GM12878 (cell line): ENCODE data around the gene VPS45. TPM values are rescaled to one million over a fixed set of nuclear protein-coding genes. Genes with fewer than 3 reads are reported as not detected.

Experiments
- ATAC-seq: fragments of 200-7000 bp; cut with Tn5 transposase; 3 replicates; pipeline ENCODE4 v1.9.1; 2020; ENCODE audit warnings: mild to moderate bottlenecking, moderate library complexity
- BruUV-seq: library from RNA; stranded (reverse); fragments of 400-500 nt; replicated peaks from 2 replicates; lab custom pipeline; 2021; lab: Mats Ljungman, UMichigan
- CTCF ChIA-PET: fragments of 300-600 bp; sonication (Branson Sonifier 250); formaldehyde crosslinking; extraction: SDS; loops from one replicate; lab custom pipeline; 2021; ENCODE audit warnings: inconsistent platforms; lab: Yijun Ruan, JAX
- POLR2A ChIA-PET: fragments of 350-600 bp; formaldehyde crosslinking; extraction: SDS; loops from one replicate; lab custom pipeline; 2021; ENCODE audit warnings: inconsistent platforms; lab: Charles Lee
- RAD21 ChIA-PET: fragments of 300-600 bp; sonication (Branson Sonifier 250); formaldehyde crosslinking; loops from one replicate; lab custom pipeline; 2023; ENCODE audit warnings: antibody characterized with exemption; ENCODE audit not compliant: unreplicated experiment; lab: Charles Lee
- SMC1A ChIA-PET: fragments of 300-600 bp; sonication (Branson Sonifier 250); formaldehyde crosslinking; loops from one replicate; lab custom pipeline; 2023; ENCODE audit not compliant: unreplicated experiment, uncharacterized antibody; lab: Charles Lee
- DNase-seq: peaks from one replicate; pipeline ENCODE4 v3.0.0-alpha.2; 2011; ENCODE audit warnings: low read depth, low spot score
- FAIRE-seq: peaks from 3 replicates; lab custom pipeline; 2011; peaks lifted over from hg19 to GRCh38; lab: Jason Lieb, UNC
- H2AFZ ChIP-seq: 2 replicates; pipeline ENCODE4 v1.6.0; 2011; ENCODE audit warnings: low read depth, low read length, control low read depth; ENCODE audit not compliant: control insufficient read depth
- H3K27ac ChIP-seq: 2 replicates; pipeline ENCODE4 v1.5.1; 2011; ENCODE audit warnings: control low read depth; ENCODE audit not compliant: control insufficient read depth, insufficient read depth
- H3K27me3 ChIP-seq, 2 experiments: replicated peaks in 1 of 2; 2 replicates each; pipeline versions ENCODE4 v1.6.0 to v1.6.1; 2011; ENCODE audit warnings: low read length in 1 of 2; ENCODE audit not compliant: control insufficient read depth in 2 of 2, insufficient read depth in 2 of 2
- H3K36me3 ChIP-seq, 2 experiments: 2 replicates each; pipeline ENCODE4 v1.5.1; 2011; ENCODE audit warnings: low read length in 1 of 2; ENCODE audit not compliant: control insufficient read depth in 2 of 2, insufficient read depth in 2 of 2
- H3K4me1 ChIP-seq: 2 replicates; pipeline ENCODE4 v1.6.1; 2011; ENCODE audit warnings: mild to moderate bottlenecking, low read length, moderate library complexity, mixed read lengths; ENCODE audit not compliant: control insufficient read depth, insufficient read depth
- H3K4me2 ChIP-seq: 2 replicates; pipeline ENCODE4 v1.6.0; 2011; ENCODE audit warnings: control low read depth; ENCODE audit not compliant: control insufficient read depth, insufficient read depth
- H3K4me3 ChIP-seq: fragments of 200-600 bp; sonication (generic); 2 replicates; pipeline ENCODE4 v1.5.1; 2016
- H3K79me2 ChIP-seq: 2 replicates; pipeline ENCODE4 v1.6.0; 2011; ENCODE audit warnings: low read length; ENCODE audit not compliant: control insufficient read depth, insufficient read depth
- H3K9ac ChIP-seq: 2 replicates; pipeline ENCODE4 v1.8.0; 2011; ENCODE audit warnings: low read length, control low read depth, mixed read lengths; ENCODE audit not compliant: control insufficient read depth, insufficient read depth
- H3K9me3 ChIP-seq: replicated peaks from 3 replicates; pipeline ENCODE4 v1.5.1; 2011; ENCODE audit warnings: mild to moderate bottlenecking, low read length; ENCODE audit not compliant: control insufficient read depth, insufficient read depth
- H4K20me1 ChIP-seq: 2 replicates; pipeline ENCODE4 v1.6.0; 2011; ENCODE audit not compliant: control insufficient read depth, insufficient read depth
- BCLAF1 ChIP-seq: fragments of 450-650 bp; IDR thresholded peaks from 2 replicates; pipeline ENCODE4 v1.6.1; 2017; ENCODE audit warnings: antibody characterized with exemption, mild to moderate bottlenecking, moderate library complexity
- NBN ChIP-seq: fragments of 450-650 bp; IDR thresholded peaks from 2 replicates; pipeline ENCODE4 v1.6.1; 2016
- NFYA ChIP-seq: IDR thresholded peaks from 2 replicates; pipeline ENCODE4 v1.6.1; 2011; ENCODE audit warnings: low read depth, mild to moderate bottlenecking, low read length, improper control_type of control experiment, borderline replicate concordance
- PAX8 ChIP-seq: fragments of 450-650 bp; IDR thresholded peaks from 2 replicates; pipeline ENCODE4 v1.6.1; 2017; ENCODE audit warnings: mild to moderate bottlenecking, moderate library complexity
- POLR2AphosphoS2 ChIP-seq: IDR thresholded peaks from 2 replicates; pipeline ENCODE4 v1.6.1; 2011; ENCODE audit warnings: low read depth, mild to moderate bottlenecking, low read length, improper control_type of control experiment, moderate library complexity
- SMAD5 ChIP-seq: IDR thresholded peaks from 2 replicates; pipeline ENCODE4 v1.6.1; 2016; ENCODE audit warnings: antibody characterized with exemption, low read depth
- SUPT20H ChIP-seq: IDR thresholded peaks from 2 replicates; pipeline ENCODE4 v1.6.1; 2011; ENCODE audit warnings: low read depth, mild to moderate bottlenecking, low read length, moderate library complexity, borderline replicate concordance; ENCODE audit not compliant: control insufficient read depth
- ZBTB4 ChIP-seq: fragments of 450-650 bp; formaldehyde crosslinking; IDR thresholded peaks from 2 replicates; pipeline ENCODE4 v1.4.0; 2022; ENCODE audit warnings: mild to moderate bottlenecking, moderate library complexity
- ZNF687 ChIP-seq: fragments of 450-650 bp; IDR thresholded peaks from 2 replicates; pipeline ENCODE4 v1.6.1; 2017; ENCODE audit warnings: mild to moderate bottlenecking, moderate library complexity
- ZSCAN29 ChIP-seq: fragments of 450-650 bp; IDR thresholded peaks from 2 replicates; pipeline ENCODE4 v1.6.1; 2017; ENCODE audit warnings: mild to moderate bottlenecking, moderate library complexity
- WGBS: methylation state at CpG from one replicate; pipeline ENCODE4 v1.1.6; 2016; ENCODE audit warnings: low lambda C conversion rate; ENCODE audit not compliant: insufficient replicate concordance, insufficient coverage; ENCODE audit errors: missing lambda C conversion rate; 5-methylcytosine and 5-hydroxymethylcytosine counted together
- in situ Hi-C: fragments of 300-500 bp; cut with MboI; formaldehyde crosslinking; loops from 9 replicates; pipeline ENCODE4 v1.14.3; 2018; ENCODE audit warnings: mixed read lengths
- intact Hi-C: fragments of 100-400 bp; cut with micrococcal nuclease; formaldehyde crosslinking; loops from one replicate; pipeline ENCODE4 v1.14.2; 2022; ENCODE audit not compliant: unreplicated experiment
- polyA plus RNA-seq, 11 experiments: library from polyadenylated mRNA; depleted of rRNA in 4 of 11; unstranded in 6 of 11; stranded (reverse) in 5 of 11; fragments of >200 nt; fragmentation: Nextera tagmentation in 4 of 11; fragmentation: Illumina TruSeq in 1 of 11; extraction: Ambion mirVana in 4 of 11; extraction: Trizol in 1 of 11; gene quantifications; 1 replicate in 1 of 11; 2 replicates in 10 of 11; pipeline versions ENCODE4 v1.2.1 to v1.2.3, GENCODE V29; 2011 to 2016; ENCODE audit warnings: inconsistent platforms in 2 of 11, missing spikeins in 2 of 11, low read depth in 1 of 11
- total RNA-seq, 4 experiments: library from RNA; depleted of rRNA in 3 of 4; stranded (reverse); fragments of >200 nt in 3 of 4; fragmentation: Illumina TruSeq in 1 of 4; extraction: Trizol in 1 of 4; gene quantifications; 2 replicates each; pipeline versions ENCODE4 v1.2.1 to v1.2.3, GENCODE V29; 2013 to 2021

Gene VPS45
- total and polyA plus RNA-seq, 10 of the 15 experiments (the other 5 are each of a cell fraction or from before 2014, with no cell fraction given): 24.4 to 48.7 (median 34.5) TPM

GRCh38 chr1:150161747-150162581 is 94.4 kb downstream of the VPS45 start:
- WGBS: 27% methylated on average over 8 of the region's 9 CpGs
- peaks cover 2 to 16% of the 10 kb centered on the region in 2 experiments for H3K36me3 ChIP-seq
- H4K20me1 ChIP-seq: no peaks in the 10 kb centered on the region
- RAD21 ChIA-PET: interaction anchor here (0.5 to 15.1 kb wide), 11 partner anchors 10 to 921 kb away, joined by 3 to 287 read pairs (median 5); partner anchors contain the start of gene PLEKHO1
- H3K79me2 ChIP-seq: peaks cover 40% of the 10 kb centered on the region
- H3K4me2 ChIP-seq: peak overlapping the region; percentile 94
- no peak overlapping the region; the same call in 1 of the 2 replicates for H2AFZ ChIP-seq
- DNase-seq (no peak), ATAC-seq (peak; percentile 12), FAIRE-seq (no peak)
- CTCF ChIA-PET: interaction anchor here (0.6 to 19.2 kb wide), 11 partner anchors 9 to 200 kb away, joined by 3 to 577 read pairs (median 6); partner anchors contain the start of genes PLEKHO1 and VPS45
- H3K9me3 ChIP-seq: no peaks in the 10 kb centered on the region
- POLR2A ChIA-PET: interaction anchor here (0.8 to 8.9 kb wide), 13 partner anchors 11 to 318 kb away, joined by 3 to 120 read pairs (median 4); partner anchors contain the start of genes ANP32E, PLEKHO1 and VPS45
- H3K27me3 ChIP-seq: no peaks in the 10 kb centered on the region
- peak overlapping the region; percentile 94 for H3K9ac ChIP-seq
- in situ Hi-C loops (no loop called here), intact Hi-C loops (loop anchor here (2.0 kb wide), 1 partner anchor 95 kb away; the partner anchor contains the start of gene VPS45)
- peaks cover 80% of the 10 kb centered on the region for H3K4me1 ChIP-seq
- H3K27ac ChIP-seq: peak overlapping the region; percentile 100
- SMC1A ChIA-PET: interaction anchor here (0.9 to 15.5 kb wide), 16 partner anchors 11 to 313 kb away, joined by 3 to 338 read pairs (median 5); partner anchors contain the start of genes PLEKHO1 and VPS45
- BruUV-seq: no TSS peak
- H3K4me3 ChIP-seq: peak overlapping the region; percentile 56
- TF ChIP-seq NFYA (no peak), ZSCAN29 (0 out of 2 replicates have a peak, but pooled peaks have one; percentile 55), ZNF687 (peak; percentile 72), POLR2AphosphoS2 (no peak; the same call in 1 of the 2 replicates), SUPT20H (no peak), PAX8 (no peak), BCLAF1 (peak; percentile 34; the same call in 1 of the 2 replicates), SMAD5 (no peak; the same call in 1 of the 2 replicates), NBN (0 out of 2 replicates have a peak, but pooled peaks have one; percentile 14), ZBTB4 (peak; percentile 67; the same call in 1 of the 2 replicates)
